ENCODE results near the gene PRR15L.
"Not testable (repeated sequence)": the region's sequence is repeated elsewhere in the genome, so short reads cannot be mapped to it uniquely, and the experiment has no call there.

The PRR15L gene

DNA sequence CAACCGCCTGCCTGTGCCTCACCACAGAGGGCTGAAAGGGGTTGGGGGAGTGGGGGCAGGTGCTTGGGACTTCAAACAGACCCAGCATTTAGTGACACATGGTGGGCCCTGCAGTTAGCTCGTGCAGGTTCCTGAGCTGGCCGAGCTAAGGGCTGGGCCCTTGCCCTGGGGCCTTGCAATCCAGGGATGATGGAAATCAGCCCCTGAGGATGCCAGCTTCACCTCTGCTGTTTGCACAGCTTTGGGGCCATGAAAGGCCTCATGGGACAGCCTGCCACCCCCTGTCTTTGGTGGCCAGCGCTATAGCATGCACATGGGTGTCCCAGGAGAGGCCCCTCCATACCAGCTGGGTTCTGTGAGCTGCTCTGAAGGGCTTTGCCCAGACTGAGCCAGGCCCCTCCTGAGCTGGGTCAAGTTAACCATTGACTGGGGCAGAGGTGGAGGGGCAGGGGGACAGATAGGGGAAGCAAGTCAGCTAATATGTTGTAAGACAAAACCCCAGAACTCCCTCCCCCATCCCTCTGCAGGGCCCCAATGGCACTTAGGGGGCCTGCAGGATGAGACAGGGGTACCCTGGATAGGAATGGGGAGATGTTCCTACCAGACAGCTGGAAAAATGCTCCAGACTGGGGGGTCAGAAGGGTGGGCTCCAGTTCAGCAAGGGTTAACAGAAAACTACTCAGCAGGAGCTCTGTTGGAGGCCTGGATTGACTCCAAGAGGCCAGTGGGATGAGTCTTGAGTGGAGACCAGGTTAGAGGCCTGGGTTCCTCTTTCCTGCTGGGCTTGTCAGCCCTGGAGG, 692 bp downstream of the PRR15L start:
- no peak for DNase-seq

DNA sequence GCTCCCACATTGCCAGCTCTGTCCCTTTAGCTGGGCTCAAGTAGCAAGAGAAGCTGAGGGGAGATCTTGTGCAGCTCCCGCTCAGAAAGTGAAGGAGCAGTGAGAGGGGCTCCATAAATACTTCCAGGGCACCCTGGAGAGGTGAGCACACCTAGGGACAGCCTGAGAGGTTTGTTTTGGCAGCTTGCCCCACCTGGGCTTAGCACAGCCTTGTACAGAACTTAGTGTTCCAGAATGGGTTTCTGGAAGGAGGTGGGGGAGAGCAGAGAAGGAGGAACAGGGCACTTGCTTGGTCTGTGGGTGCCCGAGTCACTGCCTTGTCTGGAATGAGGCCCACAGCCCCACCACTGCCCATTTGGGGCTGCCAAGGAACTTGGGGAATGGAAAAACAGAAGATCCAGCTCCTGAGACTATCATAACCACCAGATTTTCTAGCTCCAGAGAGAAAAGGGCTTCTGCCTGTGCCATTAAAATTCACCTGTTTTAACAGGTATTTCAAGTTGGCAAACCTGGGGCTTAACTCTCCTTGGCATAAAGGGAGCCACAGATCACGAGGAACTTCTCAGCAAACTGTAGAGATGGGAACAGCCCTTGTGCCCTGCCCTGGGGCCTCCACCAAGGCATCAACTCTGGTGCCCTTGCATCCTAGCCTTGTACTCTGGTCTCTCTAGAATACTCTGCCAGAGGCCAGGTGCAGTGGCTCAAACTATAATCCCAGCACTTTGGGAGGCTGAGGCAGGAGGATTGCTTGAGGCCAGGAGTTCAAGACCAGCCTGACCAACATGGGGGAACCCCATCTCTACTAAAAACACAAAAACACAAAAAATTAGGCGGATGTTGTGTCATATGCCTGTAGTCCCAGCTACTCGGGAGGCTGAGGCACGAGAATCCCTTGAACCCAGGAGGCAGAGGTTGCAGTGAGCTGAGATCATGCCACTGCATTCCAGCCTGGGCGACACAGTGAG, 1.9 kb downstream of the PRR15L start:
- DNase-seq, result no peak

DNA sequence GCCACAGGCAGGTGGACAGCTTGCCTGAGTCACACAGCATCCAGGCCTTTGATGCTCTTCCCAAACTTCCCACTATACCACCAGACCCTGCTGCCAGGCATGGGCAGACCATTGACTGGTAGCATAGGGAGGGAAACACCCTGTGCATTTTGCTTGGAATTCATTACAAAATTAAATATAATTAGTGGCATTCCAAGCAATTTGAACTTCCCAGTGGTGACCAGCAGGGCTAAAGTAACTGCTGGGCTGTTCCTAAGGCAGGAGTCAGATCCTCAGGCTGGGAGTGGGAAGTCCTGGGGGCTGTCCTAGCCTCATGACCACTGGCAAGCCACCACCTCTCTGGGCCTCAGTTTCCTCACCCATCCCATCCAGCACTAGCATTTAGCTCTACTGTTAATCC, 3.8 kb downstream of the PRR15L start:
- no peak for DNase-seq

DNA sequence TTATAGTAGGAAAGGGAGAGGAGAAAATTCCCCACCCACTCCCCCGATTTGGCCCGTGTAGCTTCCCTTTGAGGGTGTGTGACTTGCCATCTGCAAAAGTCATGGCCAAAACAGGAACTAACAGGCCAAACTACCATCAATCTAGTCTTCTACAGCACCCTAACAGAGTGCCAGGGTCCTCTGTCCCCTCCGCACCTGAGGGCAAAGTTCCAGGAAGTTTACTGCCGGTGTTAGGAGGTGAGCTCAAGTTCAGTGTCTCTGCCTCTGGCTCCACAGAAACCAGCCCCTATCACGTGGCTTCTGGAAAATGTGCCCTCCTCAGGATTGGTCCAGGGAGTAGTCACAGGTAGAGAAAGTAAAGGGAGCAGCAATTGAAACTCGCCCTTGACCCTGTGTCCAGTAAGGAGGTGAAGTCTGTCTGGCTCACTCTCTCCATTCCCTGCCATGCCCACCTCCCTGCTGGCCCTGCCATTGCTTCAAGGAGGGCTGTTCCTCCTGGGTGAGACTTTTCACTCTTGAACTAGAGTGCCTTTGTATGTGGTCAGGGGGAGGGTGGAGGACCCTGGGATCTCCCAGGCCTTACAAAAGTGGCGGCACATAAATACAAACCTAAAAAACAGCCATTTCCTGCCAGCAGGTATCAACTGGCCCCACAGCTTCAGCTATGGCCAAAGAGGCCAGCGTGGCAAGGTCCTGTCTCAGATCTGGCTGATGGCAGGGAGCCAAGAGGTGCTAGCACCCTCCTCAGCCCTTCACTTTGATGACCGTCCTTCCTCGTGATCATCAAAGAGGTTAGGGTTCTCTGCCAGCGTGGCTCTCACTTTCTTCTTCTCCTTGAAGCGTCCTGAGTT, 5.3 kb downstream of the PRR15L start:
- no peak for DNase-seq

DNA sequence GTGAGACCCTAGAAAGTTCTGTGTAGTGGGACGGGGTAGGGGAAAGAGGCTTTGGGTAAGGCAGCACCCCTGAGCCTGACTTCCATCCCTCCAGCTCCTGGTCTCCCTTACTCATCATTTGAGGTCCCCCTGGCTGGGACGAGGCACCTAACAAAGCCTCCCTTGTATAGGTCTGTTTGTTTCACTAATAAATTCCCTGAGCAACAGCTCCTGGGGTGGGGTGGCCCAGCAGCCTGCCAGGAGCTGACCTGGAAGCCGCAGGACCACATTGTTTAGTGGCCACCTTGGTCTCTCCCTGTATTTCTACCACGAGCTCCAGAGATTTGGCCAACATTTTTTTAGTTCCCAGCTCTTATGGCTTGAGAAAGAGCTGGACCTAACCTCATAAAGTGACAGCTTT, 7.2 kb downstream of the PRR15L start:
- DNase-seq, result no peak

DNA sequence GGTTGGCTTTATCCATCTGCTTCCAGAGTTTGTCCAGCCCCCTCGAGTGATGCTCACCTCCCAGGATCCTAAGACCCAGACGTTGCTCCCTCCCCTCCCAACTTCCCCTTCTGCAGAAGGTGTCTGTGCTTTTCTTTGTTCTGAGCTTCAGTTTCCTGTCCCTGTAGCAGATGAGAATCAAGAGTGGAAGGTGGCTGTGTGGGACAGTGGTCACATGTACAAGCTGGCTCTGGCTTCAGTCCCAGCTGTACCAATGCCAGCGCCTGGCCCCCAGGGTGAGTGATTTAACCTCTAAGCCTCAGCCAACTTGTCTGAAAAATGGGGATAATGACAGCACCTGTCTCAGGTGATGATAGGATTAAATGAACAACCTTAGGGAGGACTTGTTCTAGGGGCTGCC, 7.7 kb downstream of the PRR15L start:
- no peak for DNase-seq

DNA sequence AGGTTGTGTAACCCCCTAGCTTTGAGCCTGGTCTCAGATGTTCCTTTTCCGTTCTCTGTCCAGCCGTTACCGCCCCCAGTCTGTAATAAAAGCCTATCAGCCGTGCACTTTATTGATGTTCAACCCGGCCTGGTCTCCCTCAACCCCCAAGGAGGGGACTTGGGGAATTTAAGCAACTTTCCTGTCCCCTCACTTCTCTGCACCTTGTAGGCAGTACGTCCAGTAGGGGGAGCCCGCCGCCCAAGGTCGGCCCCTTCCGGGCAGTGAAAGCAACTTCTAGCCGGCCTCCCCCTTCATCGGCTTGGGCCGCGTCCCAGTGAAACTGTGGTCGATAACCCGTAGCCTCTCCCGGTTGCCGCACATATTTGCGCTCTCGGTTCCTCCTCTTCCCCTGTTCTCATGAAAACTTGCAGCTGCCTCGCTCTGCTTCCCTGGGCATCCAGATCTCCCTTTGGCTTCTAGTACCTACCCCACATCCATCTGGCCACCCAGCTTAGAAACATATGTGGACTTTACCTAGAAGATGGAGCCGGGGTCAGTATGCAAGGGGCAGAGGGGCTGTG, 8.4 kb downstream of the PRR15L start:
- peak; percentile 74 for DNase-seq

DNA sequence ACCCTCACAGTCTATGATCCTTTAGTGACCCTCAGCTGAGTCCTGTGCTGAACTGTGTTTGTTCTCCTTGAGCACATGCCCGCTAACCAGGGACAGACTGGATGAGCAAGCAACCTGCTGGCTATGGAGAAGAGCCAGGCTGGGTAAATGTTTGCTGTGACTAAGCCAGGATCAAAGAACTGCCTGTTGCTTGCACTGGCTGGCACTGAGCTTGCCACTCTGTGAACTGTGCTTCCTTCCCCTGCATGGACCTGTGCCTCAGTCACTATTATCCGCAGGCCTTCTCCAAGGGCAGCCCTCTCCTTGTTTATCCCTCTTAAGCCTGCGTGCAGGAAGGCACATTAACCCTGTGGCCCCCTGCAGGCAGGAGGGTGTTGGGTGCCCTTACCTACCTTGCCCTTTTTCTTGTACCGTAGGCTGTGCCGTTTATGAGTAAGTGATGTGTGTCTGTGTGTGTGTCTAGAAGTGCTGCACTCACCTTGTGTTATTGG, 8.9 kb downstream of the PRR15L start:
- DNase-seq, result no peak

DNA sequence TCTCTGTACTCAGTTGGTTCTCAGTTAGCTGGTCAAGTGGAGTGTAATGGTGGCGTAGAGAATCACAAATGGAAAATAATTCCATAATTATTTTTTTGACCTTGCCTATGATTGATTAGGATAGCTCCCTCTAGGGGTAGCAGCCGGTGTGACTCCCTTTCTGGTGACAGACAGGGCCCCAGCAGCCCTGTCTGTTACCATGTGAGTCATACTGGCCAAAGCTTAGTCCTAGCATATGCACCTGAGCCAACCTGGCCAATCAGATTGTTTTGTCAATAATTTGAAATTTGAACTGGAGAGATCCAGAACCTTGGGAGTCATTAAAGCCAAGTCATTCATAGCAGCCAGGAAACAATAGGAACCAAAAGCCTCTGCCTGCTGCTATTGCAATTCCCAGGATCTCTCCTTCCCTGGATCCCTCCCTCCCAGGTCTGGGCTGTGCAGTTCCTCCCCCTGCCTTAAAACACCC, 10.7 kb downstream of the PRR15L start:
- peak; percentile 64 for DNase-seq

DNA sequence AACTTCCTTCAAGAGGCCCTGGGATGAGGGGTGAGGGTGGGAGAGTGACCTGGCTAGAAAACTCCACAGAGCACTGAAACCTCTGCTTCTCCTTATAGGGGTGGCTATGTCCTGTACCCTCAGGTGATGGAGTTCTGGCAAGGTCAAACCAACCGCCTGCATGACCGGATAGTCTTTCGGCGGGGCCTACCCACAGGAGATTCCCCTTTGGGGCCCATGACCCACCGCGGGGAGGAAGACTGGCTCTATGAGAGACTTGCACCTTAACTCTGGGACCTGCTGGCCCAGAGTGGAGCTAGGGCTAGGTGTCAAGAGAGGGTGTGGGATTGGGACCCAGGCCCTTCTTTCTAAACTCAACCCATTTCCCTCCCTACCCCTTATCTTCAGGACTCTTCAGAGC, 11.2 kb downstream of the PRR15L start:
- no peak for DNase-seq

DNA sequence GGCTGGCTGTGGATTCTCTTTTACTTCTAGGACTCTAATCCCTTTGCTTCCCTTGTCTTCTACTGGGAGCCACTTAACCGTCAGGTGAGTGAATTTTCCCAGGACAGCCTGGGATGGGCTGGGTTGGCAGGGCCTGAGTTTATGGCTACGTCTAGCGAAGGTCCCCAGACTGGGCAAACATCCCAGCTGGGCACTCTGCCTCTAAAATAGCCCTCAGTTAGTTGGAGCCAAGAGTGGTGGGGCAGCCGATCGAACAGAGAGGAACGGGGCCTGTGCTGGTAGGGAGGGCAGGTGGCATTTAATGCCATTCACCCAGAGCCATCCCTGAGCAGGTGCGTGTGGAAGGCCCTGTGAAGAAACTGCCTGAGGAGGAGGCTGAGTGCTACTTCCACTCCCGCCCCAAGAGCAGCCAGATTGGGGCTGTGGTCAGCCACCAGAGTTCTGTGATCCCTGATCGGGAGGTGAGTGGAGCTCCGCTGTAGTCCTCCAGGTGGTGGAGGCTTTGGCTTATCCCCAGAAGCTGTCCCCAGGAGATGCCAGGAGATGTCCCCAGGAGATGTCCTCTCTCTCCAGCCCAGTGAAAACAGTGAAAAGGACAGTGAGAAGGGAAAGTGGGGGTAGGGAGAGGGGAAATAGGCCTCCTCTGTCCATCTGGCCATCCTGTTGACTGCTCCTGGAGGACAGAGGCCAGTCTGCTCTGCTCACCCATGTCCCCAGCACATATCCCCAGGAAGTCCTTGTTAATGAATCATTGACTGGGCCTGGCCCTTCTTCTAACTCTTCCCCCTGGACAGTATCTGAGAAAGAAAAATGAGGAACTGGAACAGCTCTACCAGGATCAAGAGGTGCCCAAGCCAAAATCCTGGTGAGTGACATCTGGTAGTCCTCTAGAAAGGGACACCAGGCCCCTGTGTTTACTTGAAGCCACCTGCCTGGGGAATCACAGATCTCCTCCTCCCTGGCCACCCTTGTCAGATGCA, 11.9 kb downstream of the PRR15L start:
- no peak for DNase-seq

DNA sequence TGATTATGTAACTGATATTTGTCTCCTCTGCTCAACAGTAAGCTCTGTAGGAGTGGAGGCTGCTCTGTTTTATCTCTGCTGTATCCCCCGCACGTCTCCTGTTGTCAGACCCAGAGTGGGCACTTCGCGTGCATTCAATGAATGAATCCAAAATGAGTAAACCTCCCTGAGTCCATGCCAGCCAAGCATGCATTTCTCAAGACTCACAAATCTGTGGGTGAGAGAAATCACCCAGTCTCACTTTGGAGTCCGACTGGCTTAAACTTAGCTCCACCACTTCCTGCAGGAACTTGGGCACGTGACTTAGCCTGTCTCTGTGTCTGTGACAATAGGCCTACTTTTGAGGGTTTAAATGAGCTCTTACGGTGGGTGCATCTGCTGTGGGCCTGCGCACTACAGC, 12.6 kb downstream of the PRR15L start:
- no peak for DNase-seq

DNA sequence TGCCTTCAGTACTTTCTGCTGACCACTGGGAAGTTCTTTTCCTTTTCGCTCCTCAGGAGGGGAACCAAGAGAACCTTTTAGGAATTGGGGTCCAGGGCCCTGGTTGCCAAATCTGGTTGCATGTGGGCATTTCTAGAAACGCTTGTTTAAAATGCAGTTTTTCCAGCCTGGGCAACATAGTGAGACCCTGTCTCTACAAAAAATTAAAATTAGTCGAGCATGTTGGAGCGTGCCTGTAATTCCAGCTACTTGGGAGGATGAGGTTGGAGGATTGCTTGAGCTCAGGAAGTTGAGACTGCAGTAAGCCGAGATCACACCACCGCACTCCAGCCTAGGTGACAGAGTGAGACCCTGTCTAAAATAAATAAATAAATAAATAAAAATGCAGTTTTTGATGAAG, 15.1 kb downstream of the PRR15L start:
- DNase-seq, result no peak

DNA sequence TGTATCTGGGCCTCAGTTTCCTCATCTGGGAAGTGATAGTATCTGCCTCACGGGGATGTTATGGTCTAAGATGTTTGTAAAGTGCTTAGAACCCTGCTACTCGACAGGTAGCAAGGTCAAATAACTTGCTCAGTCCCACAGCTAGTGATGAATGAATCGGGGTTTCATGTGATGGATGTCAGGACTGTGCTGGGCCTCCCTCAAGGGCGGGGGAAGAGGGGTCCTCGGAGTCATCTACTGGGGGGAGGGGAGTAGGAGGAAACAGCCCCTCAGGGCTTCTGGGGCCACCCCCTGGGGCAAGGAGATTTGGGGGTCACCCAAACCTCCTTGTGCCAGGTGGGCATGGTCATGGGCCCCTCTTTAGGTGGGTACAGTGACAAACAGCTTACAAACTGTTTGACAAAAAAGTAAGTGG, 15.6 kb downstream of the PRR15L start:
- DNase-seq, result no peak

DNA sequence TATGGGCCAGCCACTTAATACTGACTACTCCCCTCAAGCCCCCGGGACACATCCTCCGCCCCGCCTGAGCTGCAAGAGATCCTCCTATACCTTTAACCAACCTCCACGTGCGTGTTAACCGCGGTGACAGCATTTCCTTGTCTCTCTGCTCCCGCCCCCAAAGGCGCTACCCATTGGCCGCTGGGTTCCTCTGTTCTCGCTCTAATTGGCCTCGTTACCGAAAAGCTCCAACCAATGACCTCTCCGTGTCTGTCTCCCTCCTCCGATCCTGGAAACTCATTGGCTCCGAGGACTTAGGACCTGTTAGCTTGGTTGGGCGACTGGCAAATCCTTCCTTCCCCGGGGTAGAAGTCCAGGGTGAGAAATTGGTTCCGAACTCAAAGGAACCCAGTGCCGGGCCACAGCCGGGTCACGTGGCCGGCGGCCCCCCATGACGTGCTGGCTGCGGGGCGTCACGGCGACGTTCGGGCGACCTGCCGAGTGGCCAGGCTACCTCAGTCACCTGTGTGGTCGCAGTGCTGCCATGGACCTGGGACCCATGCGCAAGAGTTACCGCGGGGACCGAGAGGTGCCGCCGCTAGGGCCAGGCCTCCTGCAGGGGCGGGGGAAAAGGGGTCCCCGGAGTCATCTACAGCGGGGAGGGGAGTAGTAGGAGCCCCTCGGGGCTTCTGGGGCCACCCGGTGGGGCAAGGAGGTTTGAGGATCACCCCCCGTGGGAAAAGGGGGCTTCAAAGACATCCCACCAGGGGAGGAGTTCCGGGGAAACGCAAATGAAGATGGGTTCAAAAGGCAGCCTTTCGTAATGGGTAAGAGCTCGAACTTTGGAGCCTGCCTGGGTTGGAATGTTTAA, 16.2 kb downstream of the PRR15L start, which contains the start of gene PNPO:
Gene PNPO (plus strand): TSS at position 326 of the 850 bp plus-strand sequence. CDS start 105 bp downstream, at position 431.
- peak; percentile 94 for DNase-seq

DNA sequence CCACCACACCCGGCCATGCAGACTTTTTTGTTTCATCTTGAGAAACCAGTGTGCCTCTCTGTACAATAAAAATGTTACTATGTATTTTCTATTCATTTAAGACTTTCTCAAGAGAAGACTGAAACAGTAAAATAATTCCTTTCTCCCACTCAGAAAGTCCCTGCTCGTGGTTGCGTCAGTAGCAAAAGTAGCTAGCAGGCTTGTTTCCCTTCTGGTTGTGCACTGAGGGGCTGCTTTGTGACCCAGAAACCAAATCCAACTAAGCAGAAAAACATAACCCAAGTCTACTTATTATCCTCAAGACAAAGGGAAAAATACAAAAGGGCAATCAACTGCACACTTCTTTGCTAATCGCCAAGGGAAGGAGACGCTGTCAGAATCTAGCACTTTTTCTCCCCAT, 19.7 kb downstream of the PRR15L start:
- DNase-seq, result no peak

DNA sequence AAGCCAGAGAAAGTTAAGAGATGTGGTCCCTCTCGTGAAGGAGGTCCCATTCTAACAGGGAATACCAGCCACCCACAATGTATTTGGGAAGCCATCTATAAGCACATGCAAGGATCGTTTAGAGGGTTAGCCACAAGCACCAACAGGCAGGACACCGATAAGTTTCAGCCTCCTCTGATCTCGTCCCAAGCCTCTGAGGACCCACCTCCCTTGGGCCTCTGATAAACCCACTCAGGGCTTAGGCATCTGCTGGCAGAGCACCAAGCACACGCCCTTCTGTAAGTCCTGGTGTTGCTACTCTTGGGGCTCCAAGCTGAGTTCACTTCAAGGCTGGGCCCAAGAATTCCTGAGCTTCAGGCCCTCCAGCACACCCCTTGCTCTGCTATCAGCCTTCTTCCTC, 21.7 kb downstream of the PRR15L start:
- DNase-seq, result no peak

DNA sequence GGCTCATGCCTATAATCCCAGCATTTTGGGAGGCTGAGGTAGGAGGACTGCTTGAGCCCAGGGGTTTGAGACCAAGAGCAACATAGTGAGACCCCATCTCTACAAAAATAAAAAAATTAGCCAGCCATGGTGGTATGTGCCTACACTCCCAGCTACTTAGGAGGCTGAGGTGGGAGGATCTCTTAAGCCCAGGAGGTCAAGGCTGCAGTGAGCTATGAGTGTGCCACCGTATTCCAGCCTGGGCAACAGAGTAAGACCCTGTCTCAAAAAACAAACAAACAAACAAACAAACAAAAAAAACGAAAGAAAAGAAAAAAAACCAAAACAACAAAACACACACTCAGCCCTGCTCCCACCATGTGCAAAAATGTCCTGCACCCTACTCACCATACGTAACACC, 22.2 kb downstream of the PRR15L start:
- DNase-seq, result not testable (repeated sequence)

DNA sequence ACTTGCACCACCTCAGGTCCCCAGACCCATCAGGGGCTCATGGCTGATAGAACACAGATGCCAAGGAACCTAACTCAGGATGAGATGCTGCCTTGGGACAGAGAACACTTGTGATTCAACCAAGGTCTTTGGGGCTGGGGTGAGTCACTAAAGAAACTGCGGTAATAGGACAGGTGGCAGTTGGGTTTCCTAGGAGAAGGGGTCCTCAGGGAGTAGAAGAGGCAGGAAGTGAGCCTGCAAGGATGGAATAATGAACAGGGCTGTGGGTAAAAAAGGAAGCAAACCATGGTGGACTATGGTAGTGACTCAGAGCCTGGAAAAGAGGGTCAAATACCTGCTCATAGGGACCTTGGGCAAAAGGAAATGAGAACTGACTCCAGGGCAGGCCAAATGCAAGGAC, 22.8 kb downstream of the PRR15L start:
- no peak for DNase-seq

DNA sequence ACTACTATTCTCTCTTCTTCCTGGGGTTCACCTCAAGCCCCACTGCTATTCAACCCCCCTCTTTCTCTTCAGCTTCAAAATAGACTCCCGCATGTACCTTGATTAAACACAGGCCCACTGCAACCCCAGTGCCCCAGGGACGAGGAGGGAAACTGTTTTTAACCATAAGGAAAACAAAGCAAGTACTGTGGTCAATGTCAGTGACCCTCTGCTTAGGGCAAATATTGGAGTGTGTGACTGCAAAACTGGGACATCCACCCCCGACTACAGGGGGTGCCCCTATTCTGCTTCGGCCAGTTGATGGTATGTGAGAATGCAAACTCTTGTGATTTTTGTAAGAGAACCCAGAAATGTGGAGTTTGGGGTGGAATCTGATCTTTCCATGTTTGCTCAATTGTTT, 25.8 kb downstream of the PRR15L start:
- no peak for DNase-seq
